IMR-90 (cell line): ENCODE data around the gene BBIP1.

Source experiments
- CEBPB ChIP-seq: IDR thresholded peaks from 2 replicates; pipeline ENCODE4 v1.6.1; 2012; ENCODE audit warnings: low read depth, low read length, improper control_type of control experiment
- MAFK ChIP-seq: IDR thresholded peaks from 2 replicates; pipeline ENCODE4 v1.6.1; 2012; ENCODE audit warnings: low read depth, low read length, improper control_type of control experiment
- MXI1 ChIP-seq: IDR thresholded peaks from 2 replicates; pipeline ENCODE4 v1.6.1; 2012; ENCODE audit warnings: low read depth, mild to moderate bottlenecking, low read length, moderate library complexity, borderline replicate concordance
- POLR2A ChIP-seq: IDR thresholded peaks from 2 replicates; pipeline ENCODE4 v1.6.1; 2012; ENCODE audit warnings: mild to moderate bottlenecking, low read depth, low read length
- RCOR1 ChIP-seq: IDR thresholded peaks from 2 replicates; pipeline ENCODE4 v1.6.1; 2012; ENCODE audit warnings: mild to moderate bottlenecking, low read length, improper control_type of control experiment; ENCODE audit not compliant: insufficient replicate concordance
- TF ChIP-seq, protein P1 (sequence below): conservative IDR thresholded peaks from 2 replicates; pipeline ENCODE4 v1.5.1; 2012; ENCODE audit warnings: mild to moderate bottlenecking, low read depth, low read length, improper control_type of control experiment

DNA sequence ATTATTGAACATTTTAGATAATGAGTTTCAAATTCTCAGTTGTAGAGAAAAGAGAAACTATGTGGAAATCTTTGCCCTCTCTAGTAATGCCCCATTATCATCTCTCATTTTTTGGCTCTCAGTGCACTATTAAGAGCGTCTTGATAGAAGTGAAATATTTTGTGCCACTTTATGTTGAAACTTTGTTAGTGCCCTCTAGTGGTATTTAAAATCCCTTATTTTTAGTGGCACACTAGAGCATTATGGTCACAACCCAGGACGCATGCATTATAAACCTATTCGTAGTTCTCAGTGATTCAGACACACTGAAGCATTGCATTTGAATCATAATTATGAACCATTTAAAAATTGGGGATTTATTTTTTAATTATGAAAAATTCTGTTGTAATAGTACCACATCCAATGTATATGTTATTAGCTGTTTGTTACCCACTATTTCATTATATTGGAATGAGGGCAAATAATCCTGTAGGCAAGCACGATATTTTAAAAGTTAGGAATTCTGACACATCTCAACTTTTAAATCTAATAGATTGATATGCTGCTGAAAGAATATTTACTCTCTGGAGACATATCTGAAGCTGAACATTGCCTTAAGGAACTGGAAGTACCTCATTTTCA lies 25.3 kb downstream of the BBIP1 start:
- TF ChIP-seq, protein P1, sequence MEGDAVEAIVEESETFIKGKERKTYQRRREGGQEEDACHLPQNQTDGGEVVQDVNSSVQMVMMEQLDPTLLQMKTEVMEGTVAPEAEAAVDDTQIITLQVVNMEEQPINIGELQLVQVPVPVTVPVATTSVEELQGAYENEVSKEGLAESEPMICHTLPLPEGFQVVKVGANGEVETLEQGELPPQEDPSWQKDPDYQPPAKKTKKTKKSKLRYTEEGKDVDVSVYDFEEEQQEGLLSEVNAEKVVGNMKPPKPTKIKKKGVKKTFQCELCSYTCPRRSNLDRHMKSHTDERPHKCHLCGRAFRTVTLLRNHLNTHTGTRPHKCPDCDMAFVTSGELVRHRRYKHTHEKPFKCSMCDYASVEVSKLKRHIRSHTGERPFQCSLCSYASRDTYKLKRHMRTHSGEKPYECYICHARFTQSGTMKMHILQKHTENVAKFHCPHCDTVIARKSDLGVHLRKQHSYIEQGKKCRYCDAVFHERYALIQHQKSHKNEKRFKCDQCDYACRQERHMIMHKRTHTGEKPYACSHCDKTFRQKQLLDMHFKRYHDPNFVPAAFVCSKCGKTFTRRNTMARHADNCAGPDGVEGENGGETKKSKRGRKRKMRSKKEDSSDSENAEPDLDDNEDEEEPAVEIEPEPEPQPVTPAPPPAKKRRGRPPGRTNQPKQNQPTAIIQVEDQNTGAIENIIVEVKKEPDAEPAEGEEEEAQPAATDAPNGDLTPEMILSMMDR: peak; percentile 52
- TF ChIP-seq MXI1 (no peak), MAFK (no peak), POLR2A (no peak), CEBPB (peak; percentile 12; the same call in 1 of the 2 replicates), RCOR1 (no peak)
